ENCODE results near the gene TMIGD2. TPM values are rescaled to one million over a fixed set of nuclear protein-coding genes. Genes with fewer than 3 reads are reported as not detected.
A peak's percentile ranks its signal among the peaks of the same experiment; 100 is the strongest.
"Not testable (repeated sequence)": the region's sequence is repeated elsewhere in the genome, so short reads cannot be mapped to it uniquely, and the experiment has no call there.

The TMIGD2 gene
- 1.2 TPM for polyA plus RNA-seq (2013, experiment 1 of 2)
- polyA plus RNA-seq (2013, experiment 2 of 2) = 1.3 TPM

GRCh38 chr19:4302243-4302640 lies at the start of gene TMIGD2:
TSS of gene TMIGD2 (minus strand) at chr19:4302389. CDS start at chr19:4302385, 4 bp downstream.
- Histone ChIP-seq H3K18ac (ENCODE audit: low read length) (peak within 1 kb of the TSS; percentile 11), H3K4me3 (ENCODE audit: low read length in 2 of 2) (peak within 1 kb of the TSS; percentile 1 to 26), H3K79me1 (ENCODE audit: low read depth, low read length) (peaks cover 4% of the 10 kb centered on the region), H3K27me3 (ENCODE audit: control insufficient read depth in 3 of 3, insufficient read depth in 3 of 3, low read depth in 1 of 3, low read length in 3 of 3) (no peaks in the 10 kb centered on the region), H2BK12ac (ENCODE audit: low read length) (no peak within 1 kb of the TSS), H3K4me1 (ENCODE audit: control insufficient read depth in 2 of 2, insufficient read depth in 1 of 2, low read depth in 1 of 2, low read length in 2 of 2) (peaks cover 7% of the 10 kb centered on the region in 2 donors), H3K36me3 (replicated peaks in 1 of 2; ENCODE audit: control insufficient read depth in 2 of 2, insufficient read depth in 2 of 2, low read length in 2 of 2) (peaks cover 9 to 14% of the 10 kb centered on the region in 2 donors), H2AK5ac (ENCODE audit: low read depth, low read length) (no peak within 1 kb of the TSS), H2AFZ (ENCODE audit: low read length) (peak within 1 kb of the TSS; percentile 88), H3K9ac (ENCODE audit: low read depth, low read length, poor library complexity) (no peak within 1 kb of the TSS), H3K9me3 (replicated peaks in 1 of 2; ENCODE audit: control insufficient read depth in 2 of 2, insufficient read depth in 1 of 2, low read depth in 1 of 2, low read length in 2 of 2) (no peaks in the 10 kb centered on the region), H4K91ac (ENCODE audit: low read depth, low read length, poor library complexity) (no peak within 1 kb of the TSS), H4K8ac (ENCODE audit: low read depth, low read length) (no peak within 1 kb of the TSS), H2BK5ac (ENCODE audit: low read length) (no peak within 1 kb of the TSS), H3K14ac (ENCODE audit: low read length) (no peak within 1 kb of the TSS), H2BK15ac (ENCODE audit: low read length) (no peak within 1 kb of the TSS), H2BK120ac (ENCODE audit: low read depth, low read length) (no peak within 1 kb of the TSS), H3K4me2 (ENCODE audit: insufficient read depth, low read length, poor library complexity, severe bottlenecking) (no peak within 1 kb of the TSS), H3K27ac (replicated peaks; ENCODE audit: low read length) (no peak within 1 kb of the TSS), H3K4ac (ENCODE audit: low read length) (no peak within 1 kb of the TSS), H3K23ac (ENCODE audit: low read depth, low read length, poor library complexity) (no peak within 1 kb of the TSS)
- DNase-seq (ENCODE audit: low spot score) = no peak
- WGBS, 2 donors (ENCODE audit: extremely low coverage in 2 of 2, insufficient read length in 2 of 2, insufficient replicate concordance in 1 of 2) = no CpG with 5 or more reads among the region's 8 CpGs

GRCh38 chr19:4350726-4351125 lies 48.5 kb upstream of the TMIGD2 start:
- Histone ChIP-seq H2BK12ac (ENCODE audit: low read length) (peak overlapping the region; percentile 46), H2BK5ac (ENCODE audit: low read length) (no peak overlapping the region), H3K27me3 (ENCODE audit: control insufficient read depth in 3 of 3, insufficient read depth in 3 of 3, low read depth in 1 of 3, low read length in 3 of 3) (no peaks in the 10 kb centered on the region), H3K4me3 (ENCODE audit: low read length in 2 of 2) (no peak overlapping the region), H4K8ac (ENCODE audit: low read depth, low read length) (no peak overlapping the region), H3K27ac (replicated peaks; ENCODE audit: low read length) (no peak overlapping the region), H2BK120ac (ENCODE audit: low read depth, low read length) (no peak overlapping the region), H3K4ac (ENCODE audit: low read length) (no peak overlapping the region), H2AFZ (ENCODE audit: low read length) (no peak overlapping the region), H2BK15ac (ENCODE audit: low read length) (no peak overlapping the region), H3K4me1 (ENCODE audit: control insufficient read depth in 2 of 2, insufficient read depth in 1 of 2, low read depth in 1 of 2, low read length in 2 of 2) (peaks cover 0 to 1% of the 10 kb centered on the region in 2 donors), H3K23ac (ENCODE audit: low read depth, low read length, poor library complexity) (peak overlapping the region; percentile 17), H3K9ac (ENCODE audit: low read depth, low read length, poor library complexity) (no peak overlapping the region), H3K79me1 (ENCODE audit: low read depth, low read length) (peaks cover 3% of the 10 kb centered on the region), H3K4me2 (ENCODE audit: insufficient read depth, low read length, poor library complexity, severe bottlenecking) (no peak overlapping the region), H3K18ac (ENCODE audit: low read length) (no peak overlapping the region), H3K36me3 (replicated peaks in 1 of 2; ENCODE audit: control insufficient read depth in 2 of 2, insufficient read depth in 2 of 2, low read length in 2 of 2) (peaks cover 24 to 77% of the 10 kb centered on the region in 2 donors), H2AK5ac (ENCODE audit: low read depth, low read length) (no peak overlapping the region), H4K91ac (ENCODE audit: low read depth, low read length, poor library complexity) (no peak overlapping the region), H3K9me3 (replicated peaks in 1 of 2; ENCODE audit: control insufficient read depth in 2 of 2, insufficient read depth in 1 of 2, low read depth in 1 of 2, low read length in 2 of 2) (no peaks in the 10 kb centered on the region), H3K14ac (ENCODE audit: low read length) (no peak overlapping the region)
- DNase-seq (ENCODE audit: low spot score) = no peak
- WGBS, 2 donors (ENCODE audit: extremely low coverage in 2 of 2, insufficient read length in 2 of 2, insufficient replicate concordance in 1 of 2) = no CpG with 5 or more reads among the region's 9 CpGs

GRCh38 chr19:4350111-4350510 lies 47.9 kb upstream of the TMIGD2 start:
- no peak overlapping the region for H4K8ac ChIP-seq (ENCODE audit: low read depth, low read length)
- no peak overlapping the region for H3K4ac ChIP-seq (ENCODE audit: low read length)
- no peak overlapping the region for H3K23ac ChIP-seq (ENCODE audit: low read depth, low read length, poor library complexity)
- no peak overlapping the region for H2BK12ac ChIP-seq (ENCODE audit: low read length)
- H2BK15ac ChIP-seq (ENCODE audit: low read length) = no peak overlapping the region
- no peak overlapping the region for H3K27ac ChIP-seq (replicated peaks; ENCODE audit: low read length)
- no peak overlapping the region for H2BK120ac ChIP-seq (ENCODE audit: low read depth, low read length)
- H3K4me2 ChIP-seq (ENCODE audit: insufficient read depth, low read length, poor library complexity, severe bottlenecking) = no peak overlapping the region
- H3K4me1 ChIP-seq (ENCODE audit: control insufficient read depth in 2 of 2, insufficient read depth in 1 of 2, low read depth in 1 of 2, low read length in 2 of 2) = peaks cover 0 to 1% of the 10 kb centered on the region in 2 donors
- no peaks in the 10 kb centered on the region for H3K27me3 ChIP-seq (ENCODE audit: control insufficient read depth in 3 of 3, insufficient read depth in 3 of 3, low read depth in 1 of 3, low read length in 3 of 3)
- H4K91ac ChIP-seq (ENCODE audit: low read depth, low read length, poor library complexity) = no peak overlapping the region
- H2AK5ac ChIP-seq (ENCODE audit: low read depth, low read length) = no peak overlapping the region
- WGBS, 2 donors (ENCODE audit: extremely low coverage in 2 of 2, insufficient read length in 2 of 2, insufficient replicate concordance in 1 of 2) = no CpG with 5 or more reads among the region's 8 CpGs
- H2AFZ ChIP-seq (ENCODE audit: low read length) = no peak overlapping the region
- no peak overlapping the region for H3K9ac ChIP-seq (ENCODE audit: low read depth, low read length, poor library complexity)
- H3K18ac ChIP-seq (ENCODE audit: low read length) = no peak overlapping the region
- H3K9me3 ChIP-seq (replicated peaks in 1 of 2; ENCODE audit: control insufficient read depth in 2 of 2, insufficient read depth in 1 of 2, low read depth in 1 of 2, low read length in 2 of 2) = no peaks in the 10 kb centered on the region
- H3K36me3 ChIP-seq (replicated peaks in 1 of 2; ENCODE audit: control insufficient read depth in 2 of 2, insufficient read depth in 2 of 2, low read length in 2 of 2) = peaks cover 28 to 80% of the 10 kb centered on the region in 2 donors
- peak overlapping the region in 1 of 2 donors; percentile 5 for H3K4me3 ChIP-seq (ENCODE audit: low read length in 2 of 2)
- DNase-seq (ENCODE audit: low spot score) = no peak
- no peak overlapping the region for H2BK5ac ChIP-seq (ENCODE audit: low read length)
- H3K14ac ChIP-seq (ENCODE audit: low read length) = no peak overlapping the region
- H3K79me1 ChIP-seq (ENCODE audit: low read depth, low read length) = peaks cover 3% of the 10 kb centered on the region

- not testable (repeated sequence) for H2BK12ac ChIP-seq (ENCODE audit: low read length); H3K4me3 ChIP-seq (ENCODE audit: low read length in 2 of 2); H3K4me2 ChIP-seq (ENCODE audit: insufficient read depth, low read length, poor library complexity, severe bottlenecking); H2AFZ ChIP-seq (ENCODE audit: low read length); H3K4ac ChIP-seq (ENCODE audit: low read length); H3K79me1 ChIP-seq (ENCODE audit: low read depth, low read length); H2BK5ac ChIP-seq (ENCODE audit: low read length); H4K8ac ChIP-seq (ENCODE audit: low read depth, low read length); H3K14ac ChIP-seq (ENCODE audit: low read length); H3K23ac ChIP-seq (ENCODE audit: low read depth, low read length, poor library complexity); H3K9ac ChIP-seq (ENCODE audit: low read depth, low read length, poor library complexity); H4K91ac ChIP-seq (ENCODE audit: low read depth, low read length, poor library complexity); H3K4me1 ChIP-seq (ENCODE audit: control insufficient read depth in 2 of 2, insufficient read depth in 1 of 2, low read depth in 1 of 2, low read length in 2 of 2); H3K18ac ChIP-seq (ENCODE audit: low read length); DNase-seq (ENCODE audit: low spot score); H2BK15ac ChIP-seq (ENCODE audit: low read length); H2BK120ac ChIP-seq (ENCODE audit: low read depth, low read length); H2AK5ac ChIP-seq (ENCODE audit: low read depth, low read length); H3K27me3 ChIP-seq (ENCODE audit: control insufficient read depth in 3 of 3, insufficient read depth in 3 of 3, low read depth in 1 of 3, low read length in 3 of 3); H3K9me3 ChIP-seq (replicated peaks in 1 of 2; ENCODE audit: control insufficient read depth in 2 of 2, insufficient read depth in 1 of 2, low read depth in 1 of 2, low read length in 2 of 2); H3K27ac ChIP-seq (replicated peaks; ENCODE audit: low read length)
- no CpG with 5 or more reads among the region's 16 CpGs for WGBS, 2 donors (ENCODE audit: extremely low coverage in 2 of 2, insufficient read length in 2 of 2, insufficient replicate concordance in 1 of 2)
- H3K36me3 ChIP-seq (replicated peaks in 1 of 2; ENCODE audit: control insufficient read depth in 2 of 2, insufficient read depth in 2 of 2, low read length in 2 of 2) = peaks cover 24 to 72% of the 10 kb centered on the region in 2 donors
Observed at GRCh38 chr19:4349225-4349624, 47.0 kb upstream of the TMIGD2 start.

All from neuronal stem cell (in vitro differentiated cells).